ENCODE data around the gene VANGL2.

The VANGL2 gene

GRCh38 chr1:160432371-160432786, 32.0 kb downstream of the VANGL2 start:
- Histone ChIP-seq H3K9ac (ENCODE audit: low read depth, low read length) (no peak overlapping the region), H3K9me3 (ENCODE audit: insufficient read depth, low read depth, low read length) (no peaks in the 10 kb centered on the region), H3K27ac (ENCODE audit: low read length) (no peak overlapping the region), H3K4me3 (ENCODE audit: low read length) (no peak overlapping the region), H3K36me3 (ENCODE audit: insufficient read depth, low read depth, low read length) (peaks cover 8% of the 10 kb centered on the region), H3K27me3 (ENCODE audit: insufficient read depth, low read length) (no peaks in the 10 kb centered on the region), H3K4me1 (ENCODE audit: insufficient read depth, low read length) (no peaks in the 10 kb centered on the region; the same call in 1 of the 2 replicates)

GRCh38 chr1:160436966-160437365, 36.6 kb downstream of the VANGL2 start:
- Histone ChIP-seq H3K4me1 (ENCODE audit: insufficient read depth, low read length) (no peaks in the 10 kb centered on the region), H3K27me3 (ENCODE audit: insufficient read depth, low read length) (no peaks in the 10 kb centered on the region), H3K4me3 (ENCODE audit: low read length) (no peak overlapping the region), H3K9ac (ENCODE audit: low read depth, low read length) (no peak overlapping the region), H3K27ac (ENCODE audit: low read length) (no peak overlapping the region), H3K9me3 (ENCODE audit: insufficient read depth, low read depth, low read length) (no peaks in the 10 kb centered on the region), H3K36me3 (ENCODE audit: insufficient read depth, low read depth, low read length) (no peaks in the 10 kb centered on the region)

- Histone ChIP-seq H3K27ac (ENCODE audit: low read length) (no peak overlapping the region), H3K4me3 (ENCODE audit: low read length) (no peak overlapping the region), H3K9ac (ENCODE audit: low read depth, low read length) (no peak overlapping the region), H3K27me3 (ENCODE audit: insufficient read depth, low read length) (no peaks in the 10 kb centered on the region), H3K9me3 (ENCODE audit: insufficient read depth, low read depth, low read length) (no peaks in the 10 kb centered on the region), H3K36me3 (ENCODE audit: insufficient read depth, low read depth, low read length) (no peaks in the 10 kb centered on the region), H3K4me1 (ENCODE audit: insufficient read depth, low read length) (no peaks in the 10 kb centered on the region)
These were observed 37.3 kb downstream of the VANGL2 start for GRCh38 chr1:160437432-160438316.

GRCh38 chr1:160438317-160438918, 38.1 kb downstream of the VANGL2 start:
- Histone ChIP-seq H3K27ac (ENCODE audit: low read length) (no peak overlapping the region), H3K4me3 (ENCODE audit: low read length) (no peak overlapping the region), H3K9me3 (ENCODE audit: insufficient read depth, low read depth, low read length) (no peaks in the 10 kb centered on the region), H3K27me3 (ENCODE audit: insufficient read depth, low read length) (no peaks in the 10 kb centered on the region), H3K9ac (ENCODE audit: low read depth, low read length) (no peak overlapping the region), H3K36me3 (ENCODE audit: insufficient read depth, low read depth, low read length) (no peaks in the 10 kb centered on the region), H3K4me1 (ENCODE audit: insufficient read depth, low read length) (no peaks in the 10 kb centered on the region)

- H3K27ac ChIP-seq (ENCODE audit: low read length): no peak overlapping the region
- H3K9me3 ChIP-seq (ENCODE audit: insufficient read depth, low read depth, low read length): no peaks in the 10 kb centered on the region
- no peak overlapping the region for H3K9ac ChIP-seq (ENCODE audit: low read depth, low read length)
- H3K36me3 ChIP-seq (ENCODE audit: insufficient read depth, low read depth, low read length): no peaks in the 10 kb centered on the region
- no peak overlapping the region for H3K4me3 ChIP-seq (ENCODE audit: low read length)
- no peaks in the 10 kb centered on the region for H3K4me1 ChIP-seq (ENCODE audit: insufficient read depth, low read length)
- H3K27me3 ChIP-seq (ENCODE audit: insufficient read depth, low read length): no peaks in the 10 kb centered on the region
These were observed 38.6 kb downstream of the VANGL2 start for GRCh38 chr1:160438935-160439334.

GRCh38 chr1:160439718-160440117, 39.4 kb downstream of the VANGL2 start:
- H3K4me3 ChIP-seq (ENCODE audit: low read length): no peak overlapping the region
- no peaks in the 10 kb centered on the region for H3K27me3 ChIP-seq (ENCODE audit: insufficient read depth, low read length)
- no peak overlapping the region for H3K9ac ChIP-seq (ENCODE audit: low read depth, low read length)
- H3K4me1 ChIP-seq (ENCODE audit: insufficient read depth, low read length): no peaks in the 10 kb centered on the region
- H3K27ac ChIP-seq (ENCODE audit: low read length): no peak overlapping the region
- H3K9me3 ChIP-seq (ENCODE audit: insufficient read depth, low read depth, low read length): no peaks in the 10 kb centered on the region
- no peaks in the 10 kb centered on the region for H3K36me3 ChIP-seq (ENCODE audit: insufficient read depth, low read depth, low read length)

GRCh38 chr1:160446945-160447600, 46.7 kb downstream of the VANGL2 start:
- no peak overlapping the region for H3K4me3 ChIP-seq (ENCODE audit: low read length)

GRCh38 chr1:160449494-160449893, 49.1 kb downstream of the VANGL2 start:
- Histone ChIP-seq H3K4me3 (ENCODE audit: low read length) (no peak overlapping the region), H3K9ac (ENCODE audit: low read depth, low read length) (no peak overlapping the region), H3K4me1 (ENCODE audit: insufficient read depth, low read length) (no peaks in the 10 kb centered on the region), H3K36me3 (ENCODE audit: insufficient read depth, low read depth, low read length) (no peaks in the 10 kb centered on the region), H3K27me3 (ENCODE audit: insufficient read depth, low read length) (no peaks in the 10 kb centered on the region), H3K27ac (ENCODE audit: low read length) (no peak overlapping the region), H3K9me3 (ENCODE audit: insufficient read depth, low read depth, low read length) (no peaks in the 10 kb centered on the region)

More at GRCh38 chr1:160446945-160447600, 46.7 kb downstream of the VANGL2 start:
- H3K4me1 ChIP-seq (ENCODE audit: insufficient read depth, low read length): no peaks in the 10 kb centered on the region
- no peaks in the 10 kb centered on the region for H3K9me3 ChIP-seq (ENCODE audit: insufficient read depth, low read depth, low read length)
- no peak overlapping the region for H3K27ac ChIP-seq (ENCODE audit: low read length)
- H3K27me3 ChIP-seq (ENCODE audit: insufficient read depth, low read length): no peaks in the 10 kb centered on the region
- no peaks in the 10 kb centered on the region for H3K36me3 ChIP-seq (ENCODE audit: insufficient read depth, low read depth, low read length)
- H3K9ac ChIP-seq (ENCODE audit: low read depth, low read length): no peak overlapping the region

- H3K4me1 ChIP-seq (ENCODE audit: insufficient read depth, low read length): no peaks in the 10 kb centered on the region
- H3K27ac ChIP-seq (ENCODE audit: low read length): no peak overlapping the region
- no peak overlapping the region for H3K4me3 ChIP-seq (ENCODE audit: low read length)
- no peaks in the 10 kb centered on the region for H3K9me3 ChIP-seq (ENCODE audit: insufficient read depth, low read depth, low read length)
- H3K9ac ChIP-seq (ENCODE audit: low read depth, low read length): no peak overlapping the region
- H3K27me3 ChIP-seq (ENCODE audit: insufficient read depth, low read length): no peaks in the 10 kb centered on the region
- H3K36me3 ChIP-seq (ENCODE audit: insufficient read depth, low read depth, low read length): no peaks in the 10 kb centered on the region
These were observed 50.9 kb downstream of the VANGL2 start for GRCh38 chr1:160451119-160451858.

- H3K4me3 ChIP-seq (ENCODE audit: low read length): no peak overlapping the region
- H3K9ac ChIP-seq (ENCODE audit: low read depth, low read length): no peak overlapping the region
- H3K36me3 ChIP-seq (ENCODE audit: insufficient read depth, low read depth, low read length): no peaks in the 10 kb centered on the region
- H3K27me3 ChIP-seq (ENCODE audit: insufficient read depth, low read length): no peaks in the 10 kb centered on the region
- no peaks in the 10 kb centered on the region for H3K4me1 ChIP-seq (ENCODE audit: insufficient read depth, low read length)
- H3K27ac ChIP-seq (ENCODE audit: low read length): no peak overlapping the region
- H3K9me3 ChIP-seq (ENCODE audit: insufficient read depth, low read depth, low read length): no peaks in the 10 kb centered on the region
These were observed 51.5 kb downstream of the VANGL2 start for GRCh38 chr1:160451859-160452232.

- Histone ChIP-seq H3K27me3 (ENCODE audit: insufficient read depth, low read length) (no peaks in the 10 kb centered on the region), H3K27ac (ENCODE audit: low read length) (no peak overlapping the region)
These were observed 53.1 kb downstream of the VANGL2 start for GRCh38 chr1:160453443-160453842.

More at GRCh38 chr1:160453443-160453842, 53.1 kb downstream of the VANGL2 start:
- Histone ChIP-seq H3K4me3 (ENCODE audit: low read length) (no peak overlapping the region), H3K36me3 (ENCODE audit: insufficient read depth, low read depth, low read length) (no peaks in the 10 kb centered on the region), H3K4me1 (ENCODE audit: insufficient read depth, low read length) (no peaks in the 10 kb centered on the region), H3K9me3 (ENCODE audit: insufficient read depth, low read depth, low read length) (no peaks in the 10 kb centered on the region), H3K9ac (ENCODE audit: low read depth, low read length) (no peak overlapping the region)
